HG02588 (cell line): ENCODE data around the gene TM4SF4.

Experiments
- ATAC-seq: cut with Tn5 transposase; IDR thresholded peaks from one replicate; pipeline ENCODE4 v1.9.1; 2021; ENCODE audit warnings: mild to moderate bottlenecking, moderate library complexity; ENCODE audit not compliant: unreplicated experiment

Gene TM4SF4

DNA sequence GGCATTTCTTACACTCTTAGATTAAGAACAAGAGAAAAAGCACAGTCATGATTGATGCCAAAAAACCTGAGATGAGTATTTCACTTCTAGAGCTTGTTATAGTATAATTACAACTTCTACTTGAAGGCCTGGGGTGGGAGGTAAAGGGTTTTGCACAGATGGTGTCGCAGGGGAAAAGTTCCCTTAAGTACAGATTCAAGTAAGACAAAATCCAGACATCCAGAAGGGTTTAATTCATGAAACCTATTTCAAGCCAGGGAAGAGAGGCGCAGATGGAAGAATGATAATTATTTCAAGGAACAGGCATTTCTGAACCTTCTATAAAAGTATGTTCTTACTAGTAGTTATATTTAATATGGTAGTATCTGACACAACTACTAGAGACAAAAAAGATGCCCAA, 70.6 kb downstream of the TM4SF4 start:
- ATAC-seq = no peak

DNA sequence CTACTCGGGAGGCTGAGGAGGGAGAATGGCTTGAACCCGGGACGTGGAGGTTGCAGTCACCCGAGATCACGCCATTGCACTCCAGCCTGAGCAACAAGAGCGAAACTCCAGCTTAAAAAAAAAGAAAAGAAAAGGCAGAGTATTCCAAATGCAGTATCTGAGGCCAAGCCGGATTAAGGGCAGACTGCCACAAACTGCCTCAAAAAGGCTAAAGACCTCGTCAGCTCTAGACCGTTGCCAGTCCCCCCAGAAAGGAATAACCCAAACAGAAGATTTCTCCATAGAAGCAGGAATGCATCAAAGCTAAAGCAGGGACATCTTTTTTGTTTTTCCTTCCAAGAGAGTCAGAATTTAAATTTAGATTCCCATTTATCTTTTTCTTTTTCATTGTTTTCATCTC, 72.9 kb downstream of the TM4SF4 start:
- ATAC-seq = no peak

- no peak for ATAC-seq
These were observed 73.6 kb downstream of the TM4SF4 start for GRCh38 chr3:149547954-149548668.

DNA sequence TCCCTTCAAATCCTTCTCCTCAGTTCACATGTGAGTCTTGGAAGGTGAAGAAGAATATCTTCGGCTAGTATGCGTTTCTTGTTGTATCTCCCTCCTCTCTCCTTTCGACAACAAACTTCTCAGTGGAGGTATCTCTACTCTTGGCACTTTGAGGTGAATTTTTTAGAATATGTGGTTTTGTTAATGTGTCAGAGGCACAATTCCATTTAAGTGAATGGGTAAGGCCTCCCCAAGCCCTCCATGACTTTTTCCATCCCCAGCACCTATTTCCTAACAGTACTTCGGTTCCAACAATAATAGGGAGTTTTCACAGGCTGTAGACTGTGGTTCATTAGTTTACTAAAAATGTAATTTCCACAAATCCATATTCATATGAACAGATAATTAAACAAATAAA, 74.2 kb downstream of the TM4SF4 start:
- no peak for ATAC-seq

GRCh38 chr3:149551500-149551899, 77.0 kb downstream of the TM4SF4 start:
- ATAC-seq = no peak

GRCh38 chr3:149552700-149553099, 78.2 kb downstream of the TM4SF4 start:
- no peak for ATAC-seq
